Measurements from ENCODE around the gene SGTA.

SGTA gene

DNA sequence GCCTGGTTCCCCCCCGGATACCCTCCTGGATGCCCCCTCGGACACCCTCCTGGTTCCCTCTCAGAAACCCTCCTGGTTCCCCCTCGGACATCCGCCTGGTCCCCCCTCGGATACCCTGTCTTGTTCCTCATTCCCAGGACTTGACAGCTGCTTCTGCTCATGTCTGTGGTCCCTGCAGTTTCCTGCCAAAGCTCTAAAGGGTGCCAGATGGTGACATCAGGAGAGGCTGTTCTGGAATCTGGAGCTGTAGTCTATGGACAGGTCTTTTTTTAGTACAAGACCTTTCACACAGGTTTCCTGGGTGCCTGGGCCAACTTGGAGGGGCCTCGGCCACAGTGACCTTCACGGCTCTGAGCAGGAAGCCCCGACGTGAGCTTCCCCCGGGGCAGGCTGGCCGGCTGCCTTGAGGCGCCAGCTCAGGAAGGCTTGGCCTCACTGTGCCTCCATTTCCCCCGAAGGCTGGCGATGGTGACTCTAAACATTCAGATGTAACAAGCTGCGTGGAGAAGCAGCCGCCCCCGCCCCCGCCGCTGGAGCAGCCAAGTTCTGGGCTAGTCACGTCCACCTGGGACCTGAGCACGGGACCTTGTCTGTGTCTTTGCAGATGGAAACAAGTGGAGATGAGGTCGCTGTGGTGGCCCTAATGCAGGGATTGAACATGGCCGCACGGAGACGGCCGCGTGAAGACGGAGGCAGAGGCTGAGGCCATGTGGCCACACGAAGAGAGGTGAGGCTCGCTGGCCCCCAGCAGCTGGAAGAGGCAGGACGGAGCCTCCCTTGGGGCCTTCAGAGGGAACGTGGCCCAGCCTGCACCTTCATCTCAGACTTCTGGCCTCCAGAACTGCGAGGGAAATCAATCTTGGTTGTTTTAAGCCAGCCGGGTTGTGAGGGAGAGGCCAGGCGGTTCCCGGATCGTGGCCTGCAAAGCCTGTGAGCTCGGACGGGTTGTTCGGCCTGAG, 12.7 kb downstream of the SGTA start:
- no peak for DNase-seq (ENCODE audit: low read depth in 2 of 2)

DNA sequence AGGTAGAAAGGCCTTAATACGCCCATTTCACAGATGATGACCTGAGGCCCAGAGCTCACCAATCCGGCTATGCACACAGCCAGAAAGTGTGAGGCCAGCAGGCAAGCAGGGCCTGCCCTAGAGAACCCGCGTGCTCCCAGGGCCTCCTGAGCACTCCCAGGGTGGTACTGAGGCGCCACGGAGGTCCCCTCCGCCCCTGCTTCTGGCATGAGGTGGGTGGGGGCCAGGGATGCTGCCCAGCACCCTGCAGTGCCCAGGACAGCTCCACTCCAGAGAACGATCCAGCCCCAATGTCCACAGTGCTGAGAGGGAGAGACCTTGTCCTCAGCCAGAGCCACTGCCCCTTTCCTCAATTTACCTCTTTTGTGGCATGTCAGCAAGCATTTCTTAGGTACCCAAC, 13.9 kb downstream of the SGTA start:
- no peak for DNase-seq (ENCODE audit: low read depth in 2 of 2)

DNA sequence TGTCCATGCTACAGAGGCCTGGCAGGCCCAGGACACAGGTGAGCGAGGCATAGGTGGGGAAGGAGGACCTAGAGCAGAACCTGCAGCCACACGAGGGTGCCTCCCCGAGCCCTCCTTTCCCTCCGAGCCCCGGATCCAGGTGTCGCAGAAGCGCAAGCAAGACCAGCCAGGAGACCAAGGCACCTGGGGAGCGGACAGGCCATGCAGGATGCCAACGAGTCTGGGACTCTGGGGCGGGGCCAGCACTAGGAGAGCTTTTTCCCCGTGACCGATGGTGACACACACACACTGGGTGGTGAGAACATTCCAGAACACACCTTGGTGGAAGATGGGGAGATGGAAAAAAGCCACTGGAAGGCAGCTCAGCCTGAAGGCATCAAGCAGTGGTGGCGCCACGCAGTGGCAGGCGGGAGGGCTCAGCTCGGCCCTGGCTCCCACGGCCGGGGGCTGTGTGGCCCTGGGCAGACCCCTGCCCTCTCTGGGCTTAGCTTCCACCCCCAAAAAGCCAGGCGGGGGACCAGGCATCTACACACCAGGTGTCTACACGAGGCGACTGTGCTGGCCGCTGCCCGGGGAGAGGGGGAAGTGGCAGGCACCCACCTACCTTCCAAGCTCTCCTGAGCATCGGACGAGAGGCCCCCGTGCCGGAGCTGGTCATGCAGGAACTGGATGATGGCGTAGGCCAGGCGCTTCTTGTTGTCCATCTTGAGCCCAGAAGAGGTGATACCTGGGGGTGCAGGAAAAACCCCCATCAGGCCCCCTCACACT, 14.5 kb downstream of the SGTA start:
- DNase-seq (ENCODE audit: low read depth in 2 of 2), result no peak

DNA sequence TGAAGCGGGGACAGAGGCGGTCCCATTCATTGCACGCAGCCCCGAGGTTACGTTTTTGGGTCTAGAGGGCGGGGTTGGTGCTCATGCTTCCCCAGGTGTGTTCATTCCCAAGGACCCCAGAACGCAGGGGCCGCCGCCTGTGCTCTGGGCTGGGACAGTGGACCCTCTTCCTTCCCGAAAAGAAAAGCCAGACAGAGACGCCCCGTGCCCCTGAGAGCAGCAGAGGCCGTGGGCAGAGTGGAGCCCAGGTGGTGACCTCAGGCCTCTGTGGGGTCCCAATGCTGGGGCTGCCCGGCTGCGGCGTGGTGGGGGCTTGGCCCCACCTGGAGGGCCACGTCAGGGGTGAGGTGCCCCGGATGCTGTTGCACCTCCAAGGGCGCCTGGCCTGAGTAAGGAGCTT, 15.4 kb downstream of the SGTA start:
- DNase-seq (ENCODE audit: low read depth in 2 of 2), result no peak

DNA sequence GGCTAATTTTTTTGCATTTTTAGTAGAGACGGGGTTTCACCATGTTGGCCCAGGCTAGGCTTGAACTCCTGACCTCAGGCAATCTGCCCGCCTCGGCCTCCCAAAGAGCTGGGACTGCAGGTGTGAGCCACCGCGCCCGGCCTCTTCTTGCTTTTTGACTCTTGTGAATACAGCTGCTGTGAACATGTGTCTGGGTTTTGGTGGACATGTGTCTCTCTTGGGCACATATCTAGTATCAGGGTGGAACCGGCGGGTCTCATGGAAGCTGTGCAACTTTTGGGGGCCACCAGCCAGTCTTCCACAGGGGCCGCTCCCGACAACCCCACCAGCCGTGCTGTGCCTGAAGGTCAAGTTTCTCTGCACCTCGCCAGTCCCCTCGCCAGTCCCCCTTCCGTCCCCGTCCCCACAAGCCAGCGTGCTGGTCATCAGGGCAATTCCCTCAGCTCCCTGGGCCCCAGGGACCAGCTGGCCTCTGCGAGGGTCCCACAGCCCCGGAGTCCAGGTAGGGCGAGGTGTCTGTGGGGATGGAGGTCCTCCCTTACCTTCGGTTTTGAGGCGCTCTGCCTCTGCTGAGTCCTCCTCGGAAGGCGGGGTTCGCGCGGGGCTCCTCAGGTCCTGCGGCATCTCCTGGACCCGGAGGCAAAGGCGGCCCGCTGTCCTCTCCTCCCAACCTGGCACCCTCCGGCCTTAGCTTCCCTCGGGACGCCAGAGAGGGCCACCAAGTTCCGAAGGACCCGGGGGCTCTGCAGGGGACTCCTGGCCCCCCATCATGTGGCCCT, 16.3 kb downstream of the SGTA start:
- DNase-seq (ENCODE audit: low read depth in 2 of 2), result no peak

DNA sequence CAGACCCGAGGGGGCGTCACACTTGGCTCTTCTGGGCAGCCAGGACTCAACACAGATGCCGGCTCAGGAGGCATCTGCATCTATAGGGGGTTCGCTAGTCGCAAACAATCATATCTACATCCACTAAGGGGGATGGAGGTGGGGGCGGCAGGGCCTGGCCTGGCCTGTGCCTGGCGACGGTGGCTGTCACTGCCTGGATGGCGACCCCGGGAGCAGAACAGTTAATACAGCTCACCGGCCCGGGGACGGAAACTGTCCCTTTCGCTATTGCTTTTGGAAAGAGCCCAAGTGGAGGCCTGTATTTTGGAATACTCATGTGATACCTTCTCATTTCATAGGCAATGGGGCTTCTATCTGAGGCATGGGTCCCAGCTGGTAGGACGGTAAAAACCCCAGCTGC, 17.7 kb downstream of the SGTA start:
- no peak for DNase-seq (ENCODE audit: low read depth in 2 of 2)

DNA sequence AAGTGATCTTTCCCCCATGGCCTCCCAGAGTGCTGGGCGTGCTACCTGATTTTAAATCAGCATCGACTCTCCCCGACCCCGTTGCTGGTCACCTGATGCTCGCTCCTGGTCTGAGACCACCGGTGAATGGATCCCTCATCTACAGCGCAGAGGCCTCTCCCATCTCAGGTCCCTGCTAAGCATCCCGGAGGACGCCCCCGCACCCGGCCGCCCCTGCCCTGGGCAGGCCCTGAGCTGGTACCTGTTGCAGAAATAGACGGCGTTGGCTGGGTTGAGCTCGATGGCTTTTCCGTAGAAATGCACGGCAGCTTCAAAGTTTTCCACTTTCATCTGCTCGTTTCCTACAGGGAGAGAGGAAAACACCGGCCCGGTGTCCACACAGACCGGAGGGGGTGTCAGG, 18.1 kb downstream of the SGTA start:
- DNase-seq (ENCODE audit: low read depth in 2 of 2), result no peak

DNA sequence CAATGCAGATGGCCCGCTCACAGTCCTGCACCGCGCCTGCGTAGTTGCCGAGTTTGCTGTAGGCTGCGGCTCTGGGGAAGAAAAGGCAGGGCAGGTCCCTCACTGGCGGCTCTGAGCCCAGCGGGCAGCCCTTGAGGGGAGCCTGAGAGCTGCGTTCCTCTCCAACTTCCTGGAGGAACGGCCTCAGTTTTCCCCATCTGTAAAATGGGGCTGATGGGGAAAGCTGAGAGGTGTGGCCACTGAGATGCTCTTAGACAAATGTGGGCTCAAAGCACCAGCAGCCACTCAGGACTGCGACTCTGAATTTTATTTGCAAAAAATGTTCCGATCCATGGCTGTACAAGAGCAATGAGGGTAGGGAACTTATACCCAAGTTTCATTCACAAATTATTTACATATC, 19.4 kb downstream of the SGTA start:
- no peak for DNase-seq (ENCODE audit: low read depth in 2 of 2)

DNA sequence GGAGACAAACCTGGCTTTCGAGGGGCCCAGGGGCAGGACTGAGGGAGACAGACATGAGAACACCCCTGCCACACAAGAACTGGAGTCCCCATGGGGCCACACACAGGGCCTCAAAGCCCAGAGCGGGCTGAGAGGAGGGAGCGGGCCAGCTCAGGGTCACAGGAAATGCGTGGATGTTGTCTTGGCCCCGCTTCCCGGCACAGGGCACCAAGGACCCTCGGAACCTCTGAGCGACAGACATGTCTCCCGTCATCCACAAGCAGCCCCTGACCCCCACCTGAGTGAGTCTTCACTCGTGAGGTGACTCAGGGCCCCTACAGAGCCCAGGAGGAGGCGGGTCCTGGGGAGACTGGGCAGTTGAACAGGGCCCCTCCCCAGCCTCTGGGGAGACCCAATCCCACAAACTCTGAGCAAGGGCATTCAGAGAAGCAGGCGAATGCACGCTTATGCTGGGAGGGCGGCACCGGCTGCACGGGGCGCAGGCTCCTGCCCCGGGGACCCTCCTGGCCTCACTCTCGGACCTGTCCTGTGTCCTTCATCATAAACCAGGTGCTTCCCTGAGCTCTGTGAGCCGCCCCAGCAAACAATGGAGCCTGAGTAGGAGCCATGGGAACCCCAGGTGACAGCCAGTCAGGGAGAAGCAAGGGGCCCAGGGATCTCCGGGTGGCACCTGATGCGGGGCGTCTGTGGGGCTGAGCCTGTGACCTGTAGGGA, 20.1 kb downstream of the SGTA start:
- no peak for DNase-seq (ENCODE audit: low read depth in 2 of 2)

DNA sequence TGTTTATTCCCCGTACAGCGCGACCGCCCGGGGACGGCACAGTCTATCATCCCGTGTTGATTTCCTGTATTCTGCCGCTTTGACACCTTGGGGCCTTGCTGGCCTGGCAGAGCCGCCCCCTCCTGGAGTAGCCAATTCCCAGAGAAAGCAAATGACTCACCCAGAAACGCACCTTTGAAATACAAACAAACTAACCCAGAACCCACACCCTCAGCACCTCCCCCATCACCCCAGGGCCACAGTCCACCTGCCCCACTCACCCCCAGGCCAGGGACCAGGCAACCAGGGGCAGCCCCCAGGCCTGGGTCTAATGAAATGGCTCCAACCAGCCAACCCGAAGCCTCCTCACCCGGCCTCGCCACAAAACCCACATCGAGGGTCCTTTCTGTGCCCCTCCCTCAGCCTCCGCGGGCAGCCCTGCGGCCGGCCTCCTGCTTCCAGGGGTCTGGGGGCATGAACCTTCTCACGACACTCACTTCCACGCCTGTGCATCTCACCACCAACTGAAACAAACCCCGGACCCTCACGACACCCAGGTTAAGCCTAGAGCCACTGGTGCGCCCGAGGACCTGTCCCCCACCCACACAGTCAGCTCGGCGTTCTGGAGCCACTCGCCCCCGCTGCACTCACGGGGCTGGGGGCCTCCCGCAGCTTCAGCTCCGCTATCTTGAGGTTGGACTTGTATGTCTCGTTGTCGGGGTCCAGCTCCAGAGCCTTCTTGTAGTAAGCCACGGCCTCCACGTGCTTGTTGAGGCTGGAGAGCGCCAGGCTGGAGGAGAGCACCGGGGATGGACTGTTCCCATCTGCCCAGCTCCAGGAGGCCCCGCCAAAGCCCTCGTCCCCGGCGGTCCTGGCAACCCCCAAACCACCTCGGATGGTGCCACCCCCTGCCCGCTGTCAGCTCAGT, 20.9 kb downstream of the SGTA start:
- DNase-seq (ENCODE audit: low read depth in 2 of 2), result no peak

DNA sequence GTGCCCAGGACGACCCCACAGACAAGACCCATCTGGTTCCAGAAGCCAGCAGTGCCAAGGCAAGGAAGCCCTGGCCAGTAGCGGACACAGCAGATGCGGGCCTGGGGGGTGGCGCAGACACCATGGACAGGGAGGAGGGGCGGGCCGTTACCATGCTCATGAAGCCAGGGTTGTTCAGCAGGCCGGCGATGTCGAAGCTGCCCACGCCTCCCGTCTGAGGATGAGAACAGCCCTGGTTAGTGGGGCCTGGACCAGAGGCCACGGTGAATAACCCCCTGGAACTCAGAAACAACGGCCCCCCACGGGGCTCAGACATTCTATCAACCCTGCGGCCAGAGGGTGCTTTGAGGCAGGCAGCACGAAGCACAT, 21.8 kb downstream of the SGTA start:
- DNase-seq (ENCODE audit: low read depth in 2 of 2), result no peak

DNA sequence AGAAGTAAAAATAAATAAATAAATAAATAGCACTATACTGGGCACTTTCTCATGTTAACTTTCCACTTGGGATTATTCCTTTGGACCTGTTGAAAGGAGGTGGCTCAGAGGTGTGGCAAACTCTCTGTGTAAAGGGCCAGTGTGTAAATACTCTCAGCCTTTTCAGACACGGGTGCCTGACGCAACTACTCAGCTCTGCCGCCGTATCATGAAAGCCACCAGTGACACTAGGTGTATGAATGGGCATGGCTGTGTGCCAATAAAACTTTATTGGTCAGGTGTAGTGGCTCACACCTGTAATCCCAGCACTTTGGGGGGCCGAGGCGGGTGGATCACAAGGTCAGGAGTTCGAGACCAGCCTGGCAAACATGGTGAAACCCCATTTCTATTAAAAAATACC, 23.1 kb downstream of the SGTA start:
- no peak for DNase-seq (ENCODE audit: low read depth in 2 of 2)

DNA sequence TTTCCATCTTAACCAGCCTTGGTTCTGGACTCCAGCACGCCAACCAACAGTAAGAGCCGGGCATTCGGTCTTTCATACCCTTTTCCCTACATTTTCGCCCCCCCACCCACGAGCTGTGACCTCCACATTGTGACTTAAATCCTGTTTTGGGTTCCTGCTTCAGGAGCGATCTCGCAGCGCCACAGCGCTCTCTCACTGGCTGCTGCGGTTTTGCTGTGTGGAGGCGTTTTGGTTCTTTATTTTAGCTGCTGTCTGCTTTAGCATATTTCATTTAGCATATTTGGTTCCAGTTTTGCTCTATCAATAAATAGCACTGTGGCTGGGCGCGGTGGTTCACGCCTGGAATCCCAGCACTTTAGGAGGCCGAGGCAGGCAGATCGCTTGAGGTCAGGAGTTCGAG, 23.7 kb downstream of the SGTA start:
- no peak for DNase-seq (ENCODE audit: low read depth in 2 of 2)

DNA sequence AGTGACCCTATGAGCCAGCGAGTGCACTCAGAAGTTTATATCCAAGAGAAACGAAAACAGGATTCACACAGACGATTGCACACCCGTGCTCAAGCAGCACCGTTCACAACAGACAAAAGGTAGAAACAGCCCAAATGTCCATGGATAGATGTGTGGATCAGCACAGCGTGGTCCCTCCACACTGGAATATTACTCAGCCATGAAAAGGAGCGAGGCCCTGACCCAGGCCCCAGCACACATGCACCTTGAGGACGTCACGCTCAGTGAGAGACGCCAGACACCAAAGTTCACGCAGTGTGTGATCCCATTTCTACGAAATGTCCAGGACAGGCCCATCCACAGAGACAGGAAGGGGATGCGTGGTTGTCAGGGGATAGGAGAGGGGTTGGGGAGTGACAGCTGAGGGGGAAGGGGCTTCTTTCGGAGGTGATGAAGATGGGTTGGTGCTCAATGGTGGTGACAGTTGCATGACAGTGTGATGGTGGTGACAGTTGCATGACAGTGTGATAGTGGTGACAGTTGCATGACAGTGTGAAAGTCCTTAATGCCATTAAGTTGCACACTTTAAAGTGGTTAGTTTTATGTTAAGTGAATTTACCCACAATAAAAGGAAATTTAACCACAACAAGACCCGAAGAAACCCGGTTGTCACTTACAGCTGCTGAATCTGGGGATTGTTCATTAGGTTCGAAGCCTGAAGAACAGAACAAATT, 24.3 kb downstream of the SGTA start:
- DNase-seq (ENCODE audit: low read depth in 2 of 2), result no peak

DNA sequence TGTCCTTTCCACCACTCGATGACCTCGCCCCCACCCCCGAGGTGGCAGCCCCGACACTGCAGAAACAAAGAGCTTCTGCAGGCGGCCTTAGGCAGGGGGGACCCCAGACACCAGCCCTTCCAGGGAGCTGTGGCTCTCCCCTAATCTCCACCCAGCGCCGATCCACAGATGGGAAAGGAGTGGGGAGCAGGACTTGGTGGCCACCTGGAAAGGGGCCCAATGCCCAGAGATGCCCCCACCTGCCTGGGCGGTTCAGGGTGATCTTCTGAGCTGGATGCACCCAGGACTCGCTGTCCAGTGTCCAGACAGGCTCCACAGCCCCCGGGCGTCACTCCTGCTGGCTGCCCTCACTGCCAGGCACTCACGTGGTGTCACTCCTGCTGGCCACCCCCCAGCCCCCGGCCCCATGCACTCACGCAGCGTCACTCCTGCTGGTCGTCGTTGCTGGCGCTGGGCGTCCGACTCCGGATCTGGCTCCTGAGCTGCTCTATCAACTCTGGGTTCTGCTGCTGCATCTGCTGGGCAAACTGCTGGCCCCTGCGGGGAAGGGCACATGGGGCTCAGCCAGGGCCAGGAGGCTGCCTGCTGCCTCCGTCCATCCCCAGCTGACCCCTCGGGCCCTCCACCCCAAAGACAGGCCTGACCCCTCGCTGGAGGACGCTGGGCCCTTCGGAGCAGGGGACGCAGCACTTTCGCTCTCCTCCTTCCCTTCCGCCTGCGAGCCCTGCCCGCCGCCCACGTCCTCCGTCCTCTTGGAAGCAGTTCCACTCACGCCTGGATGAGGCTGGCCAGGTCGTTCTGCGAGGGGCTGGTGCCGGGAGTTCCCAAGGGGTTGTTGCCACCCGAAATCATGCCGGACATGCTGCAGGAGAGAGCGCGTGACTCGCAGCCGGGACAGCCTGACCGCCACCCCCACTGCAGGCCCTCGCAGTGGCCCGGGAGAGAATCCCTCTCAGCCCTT, 25.9 kb downstream of the SGTA start:
- no peak for DNase-seq (ENCODE audit: low read depth in 2 of 2)

DNA sequence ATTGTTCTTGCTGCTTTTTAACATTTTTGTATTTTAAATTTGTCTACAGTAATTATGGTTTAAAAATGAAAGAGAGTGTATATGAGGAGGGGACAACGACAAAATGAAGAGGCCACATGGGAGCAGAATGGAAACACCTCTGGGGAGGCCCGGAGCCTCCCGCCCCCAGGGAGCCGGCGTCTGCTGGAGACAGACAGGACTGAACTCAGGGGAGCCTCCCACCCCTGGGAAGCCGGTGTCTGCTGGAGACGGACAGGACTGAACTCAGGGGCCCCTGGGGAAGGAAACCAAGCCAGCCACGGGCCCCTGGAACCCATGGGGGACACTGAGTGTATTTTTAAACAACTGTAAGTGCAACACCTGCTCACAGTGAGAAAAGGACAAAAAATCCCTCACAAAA, 26.6 kb downstream of the SGTA start:
- no peak for DNase-seq (ENCODE audit: low read depth in 2 of 2)

DNA sequence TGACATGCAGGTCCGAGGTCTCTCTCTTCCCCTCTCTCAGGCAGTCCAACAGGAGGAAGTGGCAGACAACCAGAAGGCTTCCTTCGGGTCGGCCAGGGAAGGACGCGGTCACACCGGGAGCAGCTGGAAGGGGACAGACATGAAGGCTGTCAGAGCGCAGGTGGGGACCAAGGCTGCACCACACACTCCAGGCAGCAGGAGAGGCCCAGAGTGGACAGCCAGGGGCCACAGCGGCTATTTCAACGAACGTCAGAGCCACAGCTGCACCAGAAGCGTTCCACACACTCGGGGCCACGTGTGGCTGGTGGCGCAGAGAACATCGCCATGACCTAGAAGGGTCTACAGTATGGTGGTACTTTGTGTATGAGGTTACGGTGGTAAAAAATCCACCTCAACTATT, 27.3 kb downstream of the SGTA start:
- DNase-seq (ENCODE audit: low read depth in 2 of 2), result no peak

DNA sequence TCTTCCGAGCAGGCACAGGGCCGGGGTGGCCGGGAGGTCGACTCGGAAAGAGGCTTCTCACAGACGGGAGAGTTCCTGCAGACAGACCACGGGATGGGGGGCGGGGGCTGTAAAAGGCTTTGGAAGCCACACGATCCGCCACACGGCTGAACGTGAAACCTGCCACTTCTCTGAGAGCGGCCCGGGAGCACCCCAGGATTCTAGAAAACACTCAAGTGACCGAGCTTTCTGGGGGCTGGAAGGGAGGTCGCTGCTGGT, 27.7 kb downstream of the SGTA start:
- no peak for DNase-seq (ENCODE audit: low read depth in 2 of 2)
